Fibroblast of villous mesenchyme (primary cell): ENCODE results near the gene UBE3D. TPM values are rescaled to one million over a fixed set of nuclear protein-coding genes. Genes with fewer than 3 reads are reported as not detected.
"Not testable (repeated sequence)": the region's sequence is repeated elsewhere in the genome, so short reads cannot be mapped to it uniquely, and the experiment has no call there.

Source experiments
- DNase-seq: peaks from one replicate; pipeline ENCODE4 v3.0.0-alpha.2; 2010; ENCODE audit warnings: low read depth
- H3K4me3 ChIP-seq: 2 replicates; pipeline ENCODE4 v1.5.1; 2011; ENCODE audit warnings: low read depth, mild to moderate bottlenecking, low read length
- total RNA-seq: library from RNA; depleted of rRNA; stranded (reverse); fragments of >200 nt; gene quantifications from 2 replicates; pipeline ENCODE4 v1.2.3, GENCODE V29; 2012
- TF ChIP-seq, protein P1 (sequence below): IDR thresholded peaks from 2 replicates; pipeline ENCODE4 v1.5.1; 2012; ENCODE audit warnings: low read depth, mild to moderate bottlenecking, low read length; ENCODE audit not compliant: insufficient read depth

Gene UBE3D
- total RNA-seq, 1 donor: 9.5 TPM

- peak; percentile 83 for DNase-seq
- TF ChIP-seq, protein P1, sequence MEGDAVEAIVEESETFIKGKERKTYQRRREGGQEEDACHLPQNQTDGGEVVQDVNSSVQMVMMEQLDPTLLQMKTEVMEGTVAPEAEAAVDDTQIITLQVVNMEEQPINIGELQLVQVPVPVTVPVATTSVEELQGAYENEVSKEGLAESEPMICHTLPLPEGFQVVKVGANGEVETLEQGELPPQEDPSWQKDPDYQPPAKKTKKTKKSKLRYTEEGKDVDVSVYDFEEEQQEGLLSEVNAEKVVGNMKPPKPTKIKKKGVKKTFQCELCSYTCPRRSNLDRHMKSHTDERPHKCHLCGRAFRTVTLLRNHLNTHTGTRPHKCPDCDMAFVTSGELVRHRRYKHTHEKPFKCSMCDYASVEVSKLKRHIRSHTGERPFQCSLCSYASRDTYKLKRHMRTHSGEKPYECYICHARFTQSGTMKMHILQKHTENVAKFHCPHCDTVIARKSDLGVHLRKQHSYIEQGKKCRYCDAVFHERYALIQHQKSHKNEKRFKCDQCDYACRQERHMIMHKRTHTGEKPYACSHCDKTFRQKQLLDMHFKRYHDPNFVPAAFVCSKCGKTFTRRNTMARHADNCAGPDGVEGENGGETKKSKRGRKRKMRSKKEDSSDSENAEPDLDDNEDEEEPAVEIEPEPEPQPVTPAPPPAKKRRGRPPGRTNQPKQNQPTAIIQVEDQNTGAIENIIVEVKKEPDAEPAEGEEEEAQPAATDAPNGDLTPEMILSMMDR: no peak
- H3K4me3 ChIP-seq: no peak overlapping the region
Measured at GRCh38 chr6:82955841-82956240, 109.8 kb downstream of the UBE3D start.

DNA sequence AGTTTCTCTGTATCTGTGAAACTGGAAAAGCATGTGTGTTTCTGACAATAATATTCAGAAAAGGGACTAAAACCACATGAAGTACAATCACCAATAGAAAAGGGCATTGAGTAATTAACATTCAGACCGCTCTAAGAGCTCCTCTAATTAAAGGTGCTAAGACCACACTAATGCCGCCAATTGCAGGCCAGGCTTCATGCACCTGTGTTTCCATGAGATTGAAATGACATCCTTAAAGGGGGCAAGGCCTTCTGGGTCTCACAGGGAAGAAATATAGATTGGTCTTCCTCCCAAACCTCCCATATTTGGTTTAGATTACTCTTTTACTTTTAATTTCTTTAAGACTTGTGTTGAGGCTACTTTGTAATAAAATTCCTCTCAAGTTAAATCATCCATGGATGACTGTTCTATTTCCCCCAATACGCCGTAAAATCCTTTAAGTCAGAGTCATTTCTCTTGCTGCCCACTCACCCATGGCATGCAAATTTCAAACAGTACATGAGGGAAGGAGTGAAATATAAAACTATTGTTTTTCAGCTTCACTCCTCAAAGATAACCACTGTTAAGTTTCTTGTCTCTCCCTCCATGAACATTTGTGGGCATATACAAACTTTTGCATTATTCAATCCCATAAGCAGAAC is 110.6 kb downstream of the UBE3D start:
- H3K4me3 ChIP-seq: no peak overlapping the region
- TF ChIP-seq, protein P1: no peak
- DNase-seq: peak; percentile 24

GRCh38 chr6:82954356-82954755 is 111.3 kb downstream of the UBE3D start:
- no peak for DNase-seq
- no peak overlapping the region for H3K4me3 ChIP-seq
- TF ChIP-seq, protein P1: no peak

DNA sequence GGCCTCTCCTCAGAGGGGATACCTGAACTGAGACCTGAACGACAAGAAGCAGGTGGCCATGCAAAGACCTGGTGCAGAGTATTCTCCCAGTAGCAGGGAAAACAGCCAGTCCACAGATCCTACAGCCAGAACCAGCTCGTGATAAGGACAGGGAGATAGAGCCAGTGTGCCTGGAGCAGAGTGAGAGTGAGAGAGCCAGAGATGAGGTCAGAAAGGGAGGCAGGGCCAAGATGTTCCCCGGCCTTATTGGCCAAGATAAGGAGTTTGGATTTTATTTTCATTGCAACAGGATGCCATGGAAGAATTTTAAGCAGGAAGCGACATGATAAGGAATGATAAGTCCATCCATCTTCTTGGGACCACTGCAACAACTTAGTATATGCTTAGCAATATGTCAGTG is 111.8 kb downstream of the UBE3D start:
- DNase-seq: peak; percentile 54
- no peak overlapping the region for H3K4me3 ChIP-seq
- TF ChIP-seq, protein P1: no peak

GRCh38 chr6:82951935-82952334 is 113.7 kb downstream of the UBE3D start:
- no peak overlapping the region for H3K4me3 ChIP-seq
- DNase-seq: no peak
- TF ChIP-seq, protein P1: no peak

DNA sequence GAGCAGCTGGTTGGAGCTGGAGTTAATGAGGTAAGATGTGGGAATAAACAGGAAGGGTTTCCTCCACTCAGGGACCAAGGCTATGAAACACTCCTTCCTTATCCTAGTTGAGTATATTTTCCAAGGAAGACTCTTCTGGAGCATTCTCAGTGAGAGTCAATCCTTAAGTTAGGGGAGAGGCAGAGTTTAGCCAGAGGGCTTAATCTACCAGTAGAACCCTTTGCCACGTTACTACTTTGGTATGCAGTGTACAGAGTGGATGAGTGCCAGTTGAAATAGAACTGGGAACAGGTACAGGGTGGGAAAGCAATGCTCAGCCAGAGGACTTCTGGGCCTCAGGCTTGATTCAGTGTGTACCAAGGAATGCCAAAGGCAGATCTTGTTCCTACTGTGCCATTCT is 114.3 kb downstream of the UBE3D start:
- TF ChIP-seq, protein P1: no peak
- peak; percentile 33 for DNase-seq
- no peak overlapping the region for H3K4me3 ChIP-seq

- not testable (repeated sequence) for DNase-seq, H3K4me3 ChIP-seq
Measured at GRCh38 chr6:82930915-82931314, 134.7 kb downstream of the UBE3D start.
